HEK293 (cell line): ENCODE data around the gene DAZAP1.

Source experiments
- ELK4 ChIP-seq: IDR thresholded peaks from 2 replicates; pipeline ENCODE4 v1.6.1; 2011; ENCODE audit warnings: mild to moderate bottlenecking, low read depth, low read length, borderline replicate concordance
- GLI2 ChIP-seq: fragments of 450-650 bp; formaldehyde crosslinking; IDR thresholded peaks from 2 replicates; pipeline ENCODE4; 2017; ENCODE audit warnings: missing biosample characterization, missing genetic modification characterization, low read depth, borderline replicate concordance
- HOXC10 ChIP-seq: sonication (generic); formaldehyde crosslinking; IDR thresholded peaks from 2 replicates; pipeline ENCODE4 v1.8.1; 2023; ENCODE audit warnings: mild to moderate bottlenecking, missing genetic modification reagents
- PRDM1 ChIP-seq: fragments of 450-650 bp; formaldehyde crosslinking; IDR thresholded peaks from 2 replicates; pipeline ENCODE4; 2016; ENCODE audit warnings: missing biosample characterization, missing genetic modification characterization
- REPIN1 ChIP-seq: fragments of 450-650 bp; formaldehyde crosslinking; IDR thresholded peaks from 2 replicates; pipeline ENCODE4 v1.5.1; 2017; ENCODE audit warnings: missing biosample characterization, missing genetic modification characterization, low read depth
- SCRT1 ChIP-seq: fragments of 450-650 bp; formaldehyde crosslinking; IDR thresholded peaks from 2 replicates; pipeline ENCODE4 v1.5.1; 2016; ENCODE audit warnings: missing biosample characterization, missing genetic modification characterization, borderline replicate concordance
- SETDB1 ChIP-seq: IDR thresholded peaks from one replicate; pipeline ENCODE4 v1.6.1; 2017; ENCODE audit warnings: mild to moderate bottlenecking, low read length, moderate library complexity, mixed read lengths; ENCODE audit not compliant: insufficient read length
- SP3 ChIP-seq: fragments of 450-650 bp; formaldehyde crosslinking; IDR thresholded peaks from 2 replicates; pipeline ENCODE4 v1.5.1; 2016; ENCODE audit warnings: missing biosample characterization, missing genetic modification characterization
- TRIM28 ChIP-seq: IDR thresholded peaks from 2 replicates; pipeline ENCODE4 v1.6.1; 2011; ENCODE audit warnings: low read length, control low read depth, borderline replicate concordance
- ZBTB10 ChIP-seq: fragments of 450-650 bp; formaldehyde crosslinking; IDR thresholded peaks from 2 replicates; pipeline ENCODE4 v1.5.1; 2016; ENCODE audit warnings: missing biosample characterization, missing genetic modification characterization
- ZBTB20 ChIP-seq: fragments of 450-650 bp; formaldehyde crosslinking; IDR thresholded peaks from 2 replicates; pipeline ENCODE4 v1.5.1; 2016; ENCODE audit warnings: missing biosample characterization, missing genetic modification characterization
- ZBTB49 ChIP-seq: fragments of 450-650 bp; formaldehyde crosslinking; IDR thresholded peaks from 2 replicates; pipeline ENCODE4 v1.5.1; 2016; ENCODE audit warnings: missing biosample characterization, missing genetic modification characterization, low read depth
- ZFP69B ChIP-seq: fragments of 450-650 bp; formaldehyde crosslinking; IDR thresholded peaks from 2 replicates; pipeline ENCODE4 v1.5.1; 2016; ENCODE audit warnings: missing biosample characterization, missing genetic modification characterization
- ZIC2 ChIP-seq: fragments of 450-650 bp; formaldehyde crosslinking; IDR thresholded peaks from 2 replicates; pipeline ENCODE4 v1.5.1; 2016; ENCODE audit warnings: missing biosample characterization, missing genetic modification characterization
- ZNF10 ChIP-seq: fragments of 450-650 bp; formaldehyde crosslinking; IDR thresholded peaks from 2 replicates; pipeline ENCODE4 v1.5.1; 2017; ENCODE audit warnings: missing biosample characterization, missing genetic modification characterization
- ZNF19 ChIP-seq: fragments of 450-650 bp; formaldehyde crosslinking; IDR thresholded peaks from 2 replicates; pipeline ENCODE4; 2016; ENCODE audit warnings: missing biosample characterization, missing genetic modification characterization, low read depth
- ZNF202 ChIP-seq: fragments of 450-650 bp; formaldehyde crosslinking; IDR thresholded peaks from 2 replicates; pipeline ENCODE4 v1.5.1; 2016; ENCODE audit warnings: missing biosample characterization, missing genetic modification characterization, borderline replicate concordance
- ZNF26 ChIP-seq: fragments of 450-650 bp; formaldehyde crosslinking; IDR thresholded peaks from 2 replicates; pipeline ENCODE4 v1.5.1; 2016; ENCODE audit warnings: missing biosample characterization, missing genetic modification characterization
- ZNF280C ChIP-seq: fragments of 450-650 bp; formaldehyde crosslinking; IDR thresholded peaks from 2 replicates; pipeline ENCODE4 v1.5.1; 2016; ENCODE audit warnings: missing biosample characterization, missing genetic modification characterization
- ZNF292 ChIP-seq: fragments of 450-650 bp; formaldehyde crosslinking; IDR thresholded peaks from 2 replicates; pipeline ENCODE4 v1.5.1; 2016; ENCODE audit warnings: low read depth, missing biosample characterization, missing genetic modification characterization, borderline replicate concordance
- ZNF341 ChIP-seq: fragments of 450-650 bp; formaldehyde crosslinking; IDR thresholded peaks from 2 replicates; pipeline ENCODE4; 2016; ENCODE audit warnings: low read depth, missing biosample characterization, missing genetic modification characterization
- ZNF362 ChIP-seq: fragments of 450-650 bp; formaldehyde crosslinking; IDR thresholded peaks from 2 replicates; pipeline ENCODE4 v1.5.1; 2016; ENCODE audit warnings: missing biosample characterization, missing genetic modification characterization
- ZNF366 ChIP-seq: fragments of 450-650 bp; formaldehyde crosslinking; conservative IDR thresholded peaks from 2 replicates; pipeline ENCODE4 v1.5.1; 2016; ENCODE audit warnings: missing biosample characterization, missing genetic modification characterization
- ZNF501 ChIP-seq: fragments of 450-650 bp; formaldehyde crosslinking; IDR thresholded peaks from 2 replicates; pipeline ENCODE4 v1.5.1; 2016; ENCODE audit warnings: missing biosample characterization, missing genetic modification characterization
- ZNF561 ChIP-seq: fragments of 450-650 bp; IDR thresholded peaks from 2 replicates; pipeline ENCODE4 v1.5.1; 2018; ENCODE audit warnings: missing biosample characterization, missing genetic modification characterization, borderline replicate concordance
- ZNF660 ChIP-seq: fragments of 450-650 bp; IDR thresholded peaks from 2 replicates; pipeline ENCODE4 v1.5.1; 2018; ENCODE audit warnings: missing biosample characterization, mild to moderate bottlenecking, missing genetic modification characterization
- ZSCAN18 ChIP-seq: fragments of 450-650 bp; formaldehyde crosslinking; IDR thresholded peaks from 2 replicates; pipeline ENCODE4 v1.5.1; 2016; ENCODE audit warnings: missing biosample characterization, missing genetic modification characterization

Gene DAZAP1

GRCh38 chr19:1445185-1445931, 38.0 kb downstream of the DAZAP1 start (continued):
- TF ChIP-seq ZNF660 (tag by site-specific recombination), result peak; percentile 83
- TF ChIP-seq ZBTB20, result peak; percentile 84
- TF ChIP-seq SP3, result peak; percentile 86; the same call in 1 of the 2 replicates
- no peak for TF ChIP-seq ZNF501
- TF ChIP-seq ZNF10 (tag by site-specific recombination), result no peak
- no peak for TF ChIP-seq SETDB1
- no peak for TF ChIP-seq ZNF366
- no peak for TF ChIP-seq TRIM28
- TF ChIP-seq ZNF19 (tag by site-specific recombination), result no peak
- TF ChIP-seq ZNF280C, result no peak
- no peak for TF ChIP-seq GLI2
- no peak for TF ChIP-seq ZNF26
- no peak for TF ChIP-seq ZNF362 (tag by site-specific recombination)
- peak; percentile 96 for TF ChIP-seq ZIC2
- no peak for TF ChIP-seq HOXC10 (CRISPR knock-in tag)
- TF ChIP-seq ZSCAN18, result peak; percentile 20; the same call in 1 of the 2 replicates
- TF ChIP-seq REPIN1, result no peak
- peak; percentile 90 for TF ChIP-seq ZBTB10 (tag by site-specific recombination)
- TF ChIP-seq ELK4, result no peak
- TF ChIP-seq ZNF202 (tag by site-specific recombination), result no peak
- TF ChIP-seq ZNF341 (tag by site-specific recombination), result peak; percentile 64; the same call in 1 of the 2 replicates
- TF ChIP-seq ZNF292, result no peak
- no peak for TF ChIP-seq PRDM1 (tag by site-specific recombination)
- TF ChIP-seq ZBTB49, result no peak
- peak; percentile 83; the same call in 1 of the 2 replicates for TF ChIP-seq SCRT1 (tag by site-specific recombination)
- TF ChIP-seq ZFP69B (tag by site-specific recombination), result peak; percentile 71
- peak; percentile 99 for TF ChIP-seq ZNF561 (tag by site-specific recombination)
